ENCODE data around the gene CPE. TPM values are rescaled to one million over a fixed set of nuclear protein-coding genes. Genes with fewer than 3 reads are reported as not detected.

The CPE gene
- total RNA-seq, 6 experiments from 2014 or later, result 0.09 TPM; not detected in 5

DNA sequence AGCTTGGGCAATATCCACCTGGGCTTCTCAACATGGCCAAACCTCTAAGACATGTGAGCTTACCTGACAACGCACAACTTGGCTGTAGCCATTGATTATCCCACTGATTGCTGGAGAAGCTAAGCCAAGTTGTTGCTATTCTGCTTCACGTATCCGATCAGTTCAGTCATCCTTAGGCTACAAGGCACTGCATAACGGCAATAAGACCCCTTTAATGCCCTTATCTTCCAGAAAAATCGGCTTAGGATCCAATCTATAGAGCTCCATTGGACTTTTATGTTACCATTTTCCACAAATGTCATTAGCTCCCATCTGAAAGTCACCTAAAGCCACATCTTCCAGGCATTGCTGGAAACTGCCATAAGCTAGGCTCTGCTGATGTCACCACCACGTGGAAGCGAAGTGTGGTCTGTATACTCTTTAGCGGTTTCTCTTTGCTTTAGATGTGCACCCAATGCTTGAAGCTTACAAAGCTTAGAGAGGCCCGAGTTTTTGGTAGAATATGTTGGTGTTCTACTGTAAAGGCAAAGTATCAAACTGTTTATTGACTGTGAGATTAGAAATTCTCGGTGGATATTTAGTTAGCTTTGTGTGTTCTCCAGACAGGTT lies 163.1 kb downstream of the CPE start:
- DNase-seq, result no peak
- no peaks in the 10 kb centered on the region for H3K4me1 Mint-ChIP-seq (ENCODE audit: low read depth)
- no peak overlapping the region for H3K4me3 Mint-ChIP-seq
- TF ChIP-seq, protein P1, sequence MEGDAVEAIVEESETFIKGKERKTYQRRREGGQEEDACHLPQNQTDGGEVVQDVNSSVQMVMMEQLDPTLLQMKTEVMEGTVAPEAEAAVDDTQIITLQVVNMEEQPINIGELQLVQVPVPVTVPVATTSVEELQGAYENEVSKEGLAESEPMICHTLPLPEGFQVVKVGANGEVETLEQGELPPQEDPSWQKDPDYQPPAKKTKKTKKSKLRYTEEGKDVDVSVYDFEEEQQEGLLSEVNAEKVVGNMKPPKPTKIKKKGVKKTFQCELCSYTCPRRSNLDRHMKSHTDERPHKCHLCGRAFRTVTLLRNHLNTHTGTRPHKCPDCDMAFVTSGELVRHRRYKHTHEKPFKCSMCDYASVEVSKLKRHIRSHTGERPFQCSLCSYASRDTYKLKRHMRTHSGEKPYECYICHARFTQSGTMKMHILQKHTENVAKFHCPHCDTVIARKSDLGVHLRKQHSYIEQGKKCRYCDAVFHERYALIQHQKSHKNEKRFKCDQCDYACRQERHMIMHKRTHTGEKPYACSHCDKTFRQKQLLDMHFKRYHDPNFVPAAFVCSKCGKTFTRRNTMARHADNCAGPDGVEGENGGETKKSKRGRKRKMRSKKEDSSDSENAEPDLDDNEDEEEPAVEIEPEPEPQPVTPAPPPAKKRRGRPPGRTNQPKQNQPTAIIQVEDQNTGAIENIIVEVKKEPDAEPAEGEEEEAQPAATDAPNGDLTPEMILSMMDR (IDR thresholded peaks at IDR 0.05), result no peak
- no peaks in the 10 kb centered on the region for H3K9me3 Mint-ChIP-seq
- H3K36me3 Mint-ChIP-seq (ENCODE audit: low read depth), result no peaks in the 10 kb centered on the region
- peaks cover 8% of the 10 kb centered on the region for H3K27me3 Mint-ChIP-seq (ENCODE audit: insufficient read depth)
- H3K27ac Mint-ChIP-seq, result no peak overlapping the region

DNA sequence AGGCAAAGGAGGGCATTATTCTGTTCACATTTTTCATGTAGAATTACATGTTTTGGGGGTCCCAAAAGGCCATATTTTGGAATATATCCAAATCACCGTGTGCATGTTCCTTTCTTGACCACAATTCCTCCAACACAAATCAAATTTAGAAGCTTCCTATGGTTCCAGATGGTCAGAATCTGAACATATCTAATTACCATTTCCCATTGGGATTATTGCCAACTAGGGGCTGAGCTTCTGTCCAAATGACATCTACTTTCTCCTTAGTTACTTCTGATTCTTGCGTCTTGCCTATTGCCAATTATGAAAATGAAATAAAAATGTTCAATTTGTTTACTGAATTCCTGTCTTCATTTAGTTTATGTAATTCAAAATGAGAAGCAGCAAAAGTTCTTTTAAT lies 163.7 kb downstream of the CPE start:
- peaks cover 3% of the 10 kb centered on the region; the same call in 1 of the 2 replicates for H3K4me1 Mint-ChIP-seq (ENCODE audit: low read depth)
- TF ChIP-seq, protein P1 (IDR thresholded peaks at IDR 0.05), result no peak
- H3K36me3 Mint-ChIP-seq (ENCODE audit: low read depth), result no peaks in the 10 kb centered on the region
- peaks cover 8% of the 10 kb centered on the region for H3K27me3 Mint-ChIP-seq (ENCODE audit: insufficient read depth)
- no peaks in the 10 kb centered on the region for H3K9me3 Mint-ChIP-seq
- DNase-seq, result no peak
- no peak overlapping the region for H3K4me3 Mint-ChIP-seq
- no peak overlapping the region for H3K27ac Mint-ChIP-seq

Small RNAs within 50 kb of the gene (microRNA-seq; reads per million reads assigned to microRNA genes)
- gene MIR578, result not detected

Other genes with a start within 250 kb of the CPE start
- 10 to 100 TPM; 10.9 to 13.7 (median 11.4) TPM for gene KLHL2, start 171.4 kb upstream of the CPE start, total RNA-seq (2021; fragmentation: NEBNext Ultra II Directional; extraction: Animal tissue kit (Norgen Biotek cat#: 25700))
- gene MSMO1, start 51.3 kb upstream of the CPE start, total RNA-seq (2021; fragmentation: NEBNext Ultra II Directional; extraction: Animal tissue kit (Norgen Biotek cat#: 25700)), result 10 to 100 TPM; 23.8 to 27.9 (median 25.6) TPM

Measured in HFFc6 (cell line).